Naive thymus-derived CD4-positive, alpha-beta T cell (primary cell): ENCODE data around the gene HSPB7. TPM values are rescaled to one million over a fixed set of nuclear protein-coding genes. Genes with fewer than 3 reads are reported as not detected.

ENCODE experiments used
- ATAC-seq: fragments of 150-1000 bp; cut with Tn5 transposase; 2 replicates; pipeline ENCODE4 v1.10.0; 2021; ENCODE audit warnings: mild to moderate bottlenecking, moderate library complexity
- CTCF ChIA-PET: fragments of 350-600 bp; sonication (Branson Sonifier 250); formaldehyde crosslinking; loops from one replicate; lab custom pipeline; 2021; ENCODE audit warnings: antibody characterized with exemption; lab: Charles Lee
- POLR2A ChIA-PET: fragments of 350-600 bp; sonication (Branson Sonifier 250); formaldehyde crosslinking; loops from one replicate; lab custom pipeline; 2021; ENCODE audit warnings: antibody characterized with exemption, inconsistent platforms; lab: Charles Lee
- DNase-seq, 9 donors: peaks; one replicate each; pipeline versions ENCODE4 v3.0.0 to v3.0.0-alpha.2; 2020 to 2022; ENCODE audit warnings: mixed read lengths in 1 of 9
- H3K27ac ChIP-seq: one replicate; pipeline ENCODE4 v1.7.0; 2013; ENCODE audit warnings: mild to moderate bottlenecking, low read depth, low read length, moderate library complexity
- H3K27me3 ChIP-seq, 2 donors: one replicate each; pipeline ENCODE4 v1.7.0; 2013; ENCODE audit warnings: low read length in 2 of 2, mild to moderate bottlenecking in 2 of 2, moderate library complexity in 2 of 2; ENCODE audit not compliant: control insufficient read depth in 2 of 2, insufficient read depth in 2 of 2
- H3K36me3 ChIP-seq, 3 experiments: 1 replicate in 2 of 3; 2 replicates in 1 of 3; pipeline ENCODE4 v1.7.0; 2013; ENCODE audit warnings: low read length in 3 of 3, mild to moderate bottlenecking in 3 of 3, moderate library complexity in 1 of 3; ENCODE audit not compliant: insufficient read depth in 3 of 3, control insufficient read depth in 2 of 3
- H3K4me1 ChIP-seq, 2 donors: one replicate each; pipeline ENCODE4 v1.7.0; 2013; ENCODE audit warnings: low read length in 2 of 2, mild to moderate bottlenecking in 2 of 2, moderate library complexity in 1 of 2; ENCODE audit not compliant: control insufficient read depth in 2 of 2, insufficient read depth in 2 of 2
- H3K4me3 ChIP-seq: 2 replicates; pipeline ENCODE4 v1.7.0; 2013; ENCODE audit warnings: mild to moderate bottlenecking, low read length
- H3K9me3 ChIP-seq, 3 experiments: 1 replicate in 2 of 3; 2 replicates in 1 of 3; pipeline ENCODE4 v1.7.0; 2013; ENCODE audit warnings: low read length in 3 of 3; ENCODE audit not compliant: control insufficient read depth in 2 of 3
- H3K27ac Mint-ChIP-seq, 9 donors: one replicate each; pipeline ENCODE4 v1.8.0; 2020 to 2022; ENCODE audit warnings: mixed read lengths in 9 of 9, mild to moderate bottlenecking in 8 of 9, moderate library complexity in 5 of 9, inconsistent platforms in 2 of 9
- H3K27me3 Mint-ChIP-seq, 5 donors: one replicate each; pipeline ENCODE4 v1.8.0; 2021 to 2022; ENCODE audit warnings: mixed read lengths in 5 of 5, mild to moderate bottlenecking in 1 of 5
- H3K36me3 Mint-ChIP-seq, 5 donors: one replicate each; pipeline ENCODE4 v1.8.0; 2020 to 2022; ENCODE audit warnings: mixed read lengths in 5 of 5, mild to moderate bottlenecking in 3 of 5, inconsistent platforms in 1 of 5
- H3K4me1 Mint-ChIP-seq, 7 donors: one replicate each; pipeline ENCODE4 v1.8.0; 2020 to 2022; ENCODE audit warnings: mixed read lengths in 7 of 7, mild to moderate bottlenecking in 3 of 7, inconsistent platforms in 1 of 7
- H3K4me3 Mint-ChIP-seq, 10 donors: one replicate each; pipeline ENCODE4 v1.8.0; 2020 to 2022; ENCODE audit warnings: mild to moderate bottlenecking in 10 of 10, mixed read lengths in 10 of 10, moderate library complexity in 6 of 10, inconsistent platforms in 2 of 10
- H3K9me3 Mint-ChIP-seq, 11 donors: one replicate each; pipeline ENCODE4 v1.8.0; 2020 to 2022; ENCODE audit warnings: mixed read lengths in 11 of 11, mild to moderate bottlenecking in 4 of 11, inconsistent platforms in 1 of 11, moderate library complexity in 1 of 11
- intact Hi-C, 2 donors: fragments of 100-400 bp; cut with micrococcal nuclease; formaldehyde crosslinking; loops; one replicate each; pipeline ENCODE4 v1.15.1; 2023
- polyA plus RNA-seq, 2 donors: library from polyadenylated mRNA; unstranded; fragments of 300-500 nt; fragmentation: Illumina TruSeq; gene quantifications; one replicate each; pipeline ENCODE4 v1.2.3, GENCODE V29; 2021
- total RNA-seq, 6 experiments: library from RNA in 5 of 6; stranded (reverse) in 5 of 6; gene quantifications; 1 replicate in 5 of 6; 2 replicates in 1 of 6; pipeline ENCODE4 v1.2.3 and lab custom pipeline; 2021 to 2026

HSPB7 gene
- total and polyA plus RNA-seq, 7 experiments from 2014 or later, result not detected

DNA sequence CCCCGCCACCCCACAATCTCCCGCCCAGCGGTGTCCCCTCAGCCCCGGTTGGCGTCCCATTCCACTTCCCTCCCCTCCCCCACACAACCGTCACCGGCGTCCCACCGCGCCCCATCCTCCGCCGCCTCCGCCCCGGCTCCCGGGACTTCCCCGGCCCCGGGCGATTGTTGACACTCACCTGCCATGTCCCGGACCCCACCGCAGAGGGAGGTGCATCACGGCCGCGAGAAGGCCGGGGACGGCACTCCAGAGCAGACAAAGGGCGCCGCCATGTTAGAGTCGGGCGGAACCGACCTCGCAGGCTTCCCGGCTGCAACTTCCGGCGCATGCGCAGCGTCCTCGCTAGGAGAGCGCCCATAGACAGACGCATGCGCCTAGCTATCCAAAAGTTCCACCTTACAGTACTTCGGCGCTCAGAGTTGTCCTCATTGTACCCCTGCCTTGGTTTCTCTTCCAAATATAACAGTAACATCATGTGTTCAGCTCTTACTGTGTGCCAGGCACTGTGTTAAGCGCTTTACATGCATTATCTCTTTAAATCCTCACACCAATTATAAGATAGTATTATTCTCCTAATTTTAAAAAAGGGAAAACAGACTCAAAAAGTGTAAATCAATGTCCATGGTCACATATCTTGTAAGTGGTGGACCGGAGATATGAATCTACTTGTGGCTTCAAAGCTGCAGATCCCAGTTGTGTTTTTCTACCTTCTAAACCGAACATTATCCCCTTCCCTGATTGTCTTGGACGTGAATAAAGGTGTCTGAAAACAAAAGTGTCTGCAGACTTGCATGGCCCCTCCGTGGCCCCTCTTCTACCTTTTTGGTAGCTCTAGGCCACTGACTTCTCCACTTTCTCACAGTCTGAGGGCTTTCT, 41.8 kb downstream of the HSPB7 start, which contains the start of gene ZBTB17:
Gene ZBTB17, minus strand, starts transcription at position 297 of the 876 bp plus-strand sequence. CDS start 27,606 bp downstream, outside the sequence.
- Histone ChIP-seq H3K36me3 (peaks cover 0 to 19% (median 0%) of the 10 kb centered on the region in 3 experiments), H3K27ac (peak within 1 kb of the TSS; percentile 83), H3K9me3 (no peaks in the 10 kb centered on the region), H3K27me3 (no peaks in the 10 kb centered on the region), H3K4me1 (peaks cover 12 to 17% of the 10 kb centered on the region in 2 donors), H3K4me3 (peak within 1 kb of the TSS; percentile 76)
- Mint-ChIP-seq H3K4me3 (peak within 1 kb of the TSS; percentile 82 to 94 (median 90)), H3K27ac (peak within 1 kb of the TSS; percentile 82 to 95 (median 92)), H3K9me3 (peaks cover 0 to 3% (median 0%) of the 10 kb centered on the region in 11 donors), H3K36me3 (peaks cover 6 to 21% (median 18%) of the 10 kb centered on the region in 5 donors), H3K4me1 (peaks cover 21 to 46% (median 38%) of the 10 kb centered on the region in 7 donors), H3K27me3 (no peaks in the 10 kb centered on the region)
- peak; percentile 96 for ATAC-seq
- intact Hi-C loops, result loop anchor here (1.0 to 10.0 kb wide), 9 partner anchors 10 to 939 kb away; partner anchors contain the start of genes FBXO42 (in 2 of the 2), DNAJC16 (in 1 of the 2), NECAP2 (in 1 of the 2) and SPEN (in 1 of the 2)
- peak; percentile 90 to 95 (median 94) for DNase-seq
- ChIA-PET CTCF (interaction anchor here (0.5 to 1.7 kb wide), 6 partner anchors 32 to 161 kb away, joined by 3 to 8 read pairs (median 3); no protein-coding TSS in a partner anchor), POLR2A (interaction anchor here (0.6 to 1.9 kb wide), 20 partner anchors 10 to 395 kb away, joined by 3 to 20 read pairs (median 4); partner anchors contain the start of genes FBXO42 and SPEN)

DNA sequence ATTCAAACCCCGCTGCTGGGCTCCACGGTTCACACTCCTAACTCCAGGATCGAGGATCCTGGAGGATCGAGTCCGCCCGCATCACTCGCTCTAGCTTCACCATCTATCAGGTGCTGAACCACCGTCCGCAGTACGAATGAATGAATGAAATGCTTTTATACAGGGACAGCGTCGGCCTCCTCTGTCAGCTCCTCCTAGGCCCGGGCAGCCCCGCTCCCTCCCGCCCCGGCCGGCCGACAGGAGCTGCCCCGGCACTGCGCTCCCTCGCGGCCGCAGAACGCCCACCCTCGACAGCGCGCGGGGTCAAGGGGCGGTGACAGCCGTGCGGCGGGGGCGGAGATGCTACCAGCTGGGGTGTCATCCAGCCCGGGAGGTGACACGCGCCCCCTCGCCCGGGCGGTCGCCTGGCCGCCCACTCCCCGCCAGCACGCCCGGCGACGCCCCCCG, 42.5 kb downstream of the HSPB7 start:
- Histone ChIP-seq H3K4me1 (peaks cover 12 to 17% of the 10 kb centered on the region in 2 donors), H3K27me3 (no peaks in the 10 kb centered on the region), H3K36me3 (peaks cover 0 to 22% (median 0%) of the 10 kb centered on the region in 3 experiments), H3K9me3 (no peaks in the 10 kb centered on the region), H3K4me3 (peak overlapping the region; percentile 76), H3K27ac (peak overlapping the region; percentile 83)
- ATAC-seq, result peak; percentile 72
- POLR2A ChIA-PET, result interaction anchor here (0.6 to 1.9 kb wide), 12 partner anchors 11 to 226 kb away, joined by 3 to 20 read pairs (median 4); no protein-coding TSS in a partner anchor
- H3K4me1 Mint-ChIP-seq, result peaks cover 22 to 46% (median 42%) of the 10 kb centered on the region in 7 donors
- CTCF ChIA-PET, result interaction anchor here (1.0 to 1.7 kb wide), 4 partner anchors 33 to 160 kb away, joined by 3 to 8 read pairs (median 4); no protein-coding TSS in a partner anchor
- peak overlapping the region; percentile 25 to 91 (median 78) for H3K27ac Mint-ChIP-seq
- H3K36me3 Mint-ChIP-seq, result peaks cover 6 to 26% (median 18%) of the 10 kb centered on the region in 5 donors
- H3K9me3 Mint-ChIP-seq, result peaks cover 0 to 3% (median 0%) of the 10 kb centered on the region in 11 donors
- no peaks in the 10 kb centered on the region for H3K27me3 Mint-ChIP-seq
- peak in 2 of 9 donors; percentile 56 to 88 for DNase-seq
- intact Hi-C loops, result loop anchor here (1.0 to 10.0 kb wide), 6 partner anchors 9 to 939 kb away; partner anchors contain the start of genes FBXO42 (in 2 of the 2), DNAJC16 (in 1 of the 2) and NECAP2 (in 1 of the 2)
- H3K4me3 Mint-ChIP-seq, result peak overlapping the region; percentile 82 to 94 (median 90)

DNA sequence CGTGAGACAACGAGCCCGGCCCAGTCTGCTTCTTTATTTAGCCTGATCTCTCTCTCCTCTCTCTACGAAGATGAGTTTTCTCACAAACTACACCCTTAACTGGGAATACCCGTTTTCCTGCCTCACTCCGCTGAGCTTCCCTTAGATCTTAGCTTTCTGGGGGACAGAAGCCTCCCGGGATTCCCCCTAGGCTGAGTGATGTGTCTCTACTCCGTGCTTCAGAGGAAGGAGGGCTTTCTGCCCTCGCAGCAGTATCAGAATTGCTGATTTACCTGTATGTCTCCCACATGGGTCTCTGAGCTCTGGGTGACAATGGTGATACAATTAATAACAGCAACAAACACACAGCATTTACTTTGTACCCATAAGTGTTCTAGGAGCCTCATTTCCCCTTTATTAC, 43.0 kb downstream of the HSPB7 start:
- H3K4me1 ChIP-seq, result peaks cover 12 to 17% of the 10 kb centered on the region in 2 donors
- Mint-ChIP-seq H3K4me1 (peaks cover 25 to 49% (median 45%) of the 10 kb centered on the region in 7 donors), H3K27ac (peak overlapping the region; percentile 11 to 90 (median 70)), H3K9me3 (peaks cover 0 to 3% (median 0%) of the 10 kb centered on the region in 11 donors), H3K36me3 (peaks cover 6 to 29% (median 21%) of the 10 kb centered on the region in 5 donors), H3K27me3 (no peaks in the 10 kb centered on the region), H3K4me3 (peak overlapping the region; percentile 82 to 94 (median 90))
- intact Hi-C loops, result loop anchor here (1.0 to 10.0 kb wide), 6 partner anchors 9 to 940 kb away; partner anchors contain the start of genes FBXO42 (in 2 of the 2), DNAJC16 (in 1 of the 2) and NECAP2 (in 1 of the 2)
- ChIA-PET POLR2A (interaction anchor here (0.7 to 1.9 kb wide), 5 partner anchors 10 to 181 kb away, joined by 3 to 20 read pairs (median 4); no protein-coding TSS in a partner anchor), CTCF (interaction anchor here (0.7 kb wide), 1 partner anchor 25 kb away, joined by 5 read pairs; no protein-coding TSS in a partner anchor)
- peak overlapping the region; percentile 83 for H3K27ac ChIP-seq
- no peak for ATAC-seq
- peaks cover 0 to 23% (median 0%) of the 10 kb centered on the region in 3 experiments for H3K36me3 ChIP-seq
- H3K9me3 ChIP-seq, result no peaks in the 10 kb centered on the region
- no peak for DNase-seq
- peak overlapping the region; percentile 76 for H3K4me3 ChIP-seq
- H3K27me3 ChIP-seq, result no peaks in the 10 kb centered on the region

DNA sequence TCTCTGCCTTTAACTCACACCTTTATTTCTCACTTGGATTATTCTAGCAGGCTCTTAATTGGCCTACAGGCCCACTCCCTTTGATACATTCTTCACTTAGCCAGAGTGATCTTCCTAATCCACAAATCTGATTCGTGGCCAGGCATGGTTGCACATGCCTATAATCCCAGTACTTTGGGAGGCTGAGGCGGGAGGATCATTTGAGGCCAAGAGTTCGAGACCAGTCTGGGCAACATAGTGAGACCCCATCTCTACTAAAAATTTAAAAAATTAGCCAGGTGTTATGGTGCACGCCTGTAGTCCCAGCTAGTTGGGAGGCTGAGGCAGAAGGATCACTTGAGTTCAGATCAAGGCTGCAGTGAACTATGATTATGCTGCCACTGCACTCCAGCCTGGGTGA, 44.1 kb downstream of the HSPB7 start:
- DNase-seq, result no peak
- Mint-ChIP-seq H3K4me3 (peak overlapping the region in 7 of 10 donors; percentile 0 to 93 (median 22)), H3K27ac (peak overlapping the region in 3 of 9 donors; percentile 36 to 56 (median 39)), H3K27me3 (no peaks in the 10 kb centered on the region), H3K9me3 (peaks cover 0 to 3% (median 0%) of the 10 kb centered on the region in 11 donors), H3K4me1 (peaks cover 25 to 51% (median 47%) of the 10 kb centered on the region in 7 donors), H3K36me3 (peaks cover 6 to 36% (median 25%) of the 10 kb centered on the region in 5 donors)
- intact Hi-C loops, result loop anchor here in 1 of 2 donors (10.0 kb wide), 1 partner anchor 941 kb away; no protein-coding TSS in a partner anchor
- H3K4me3 ChIP-seq, result no peak overlapping the region
- CTCF ChIA-PET, result interaction anchor here (0.7 kb wide), 1 partner anchor 92 kb away, joined by 3 read pairs; no protein-coding TSS in a partner anchor
- H3K27ac ChIP-seq, result no peak overlapping the region
- POLR2A ChIA-PET, result interaction anchor here (0.6 kb wide), 1 partner anchor 59 kb away, joined by 3 read pairs; no protein-coding TSS in a partner anchor
- peaks cover 0 to 31% (median 0%) of the 10 kb centered on the region in 3 experiments for H3K36me3 ChIP-seq
- ATAC-seq, result no peak
- peaks cover 14 to 17% of the 10 kb centered on the region in 2 donors for H3K4me1 ChIP-seq
- H3K27me3 ChIP-seq, result no peaks in the 10 kb centered on the region
- H3K9me3 ChIP-seq, result no peaks in the 10 kb centered on the region

DNA sequence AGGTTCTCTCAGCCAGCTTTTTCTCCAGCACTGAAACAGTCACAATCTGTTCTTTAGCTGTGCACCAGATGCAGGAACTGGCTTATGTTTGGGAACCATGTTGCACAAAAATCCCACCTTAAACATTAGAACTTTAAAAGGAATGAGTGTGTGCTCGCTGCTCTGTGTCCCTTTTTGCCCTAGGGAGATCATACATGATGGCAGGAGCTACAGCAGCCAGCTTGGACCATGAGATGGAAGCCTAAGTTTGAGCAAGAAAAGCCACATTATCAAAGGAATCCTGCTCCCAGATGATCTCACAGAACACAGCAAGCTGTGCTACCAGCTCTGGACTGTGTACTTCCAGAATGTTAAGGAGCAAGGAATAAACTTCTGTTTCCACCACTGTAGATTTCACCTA, 45.4 kb downstream of the HSPB7 start:
- ChIA-PET POLR2A (no interaction called here), CTCF (no interaction called here)
- Histone ChIP-seq H3K4me3 (no peak overlapping the region), H3K27me3 (no peaks in the 10 kb centered on the region), H3K9me3 (no peaks in the 10 kb centered on the region), H3K4me1 (peaks cover 14 to 17% of the 10 kb centered on the region in 2 donors), H3K27ac (no peak overlapping the region), H3K36me3 (peaks cover 0 to 40% (median 0%) of the 10 kb centered on the region in 3 experiments)
- intact Hi-C loops, result loop anchor here in 1 of 2 donors (10.0 kb wide), 1 partner anchor 942 kb away; no protein-coding TSS in a partner anchor
- Mint-ChIP-seq H3K27ac (no peak overlapping the region), H3K9me3 (peaks cover 0 to 3% (median 0%) of the 10 kb centered on the region in 11 donors), H3K4me3 (peak overlapping the region in 2 of 10 donors; percentile 10 to 16), H3K4me1 (peaks cover 29 to 62% (median 58%) of the 10 kb centered on the region in 7 donors), H3K27me3 (no peaks in the 10 kb centered on the region), H3K36me3 (peaks cover 6 to 44% (median 29%) of the 10 kb centered on the region in 5 donors)
- ATAC-seq (no peak), DNase-seq (no peak)
